ENCODE results near the gene HIP1R.

The HIP1R gene

DNA sequence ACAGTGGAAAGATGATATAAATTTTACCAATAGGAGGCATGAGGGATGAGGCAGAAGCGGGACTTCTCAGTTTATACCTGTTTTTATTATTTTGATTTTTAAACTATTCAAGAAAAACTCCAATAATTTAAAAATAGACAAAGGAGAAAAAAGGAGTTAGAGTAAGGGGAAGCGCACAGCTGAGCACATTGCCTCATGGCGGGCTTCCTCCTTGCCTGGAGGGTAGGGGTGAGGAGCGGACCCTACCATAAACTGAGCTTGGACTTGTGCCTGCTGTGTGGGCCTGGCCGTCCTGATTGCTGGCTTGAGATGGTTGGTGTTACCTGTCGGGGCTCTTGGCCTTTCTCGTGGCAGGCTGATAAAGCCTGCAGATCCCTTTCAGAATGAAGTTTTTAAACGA lies 15.1 kb upstream of the HIP1R start:
- H3K27ac Mint-ChIP-seq: peak overlapping the region; percentile 84
- H3K27me3 Mint-ChIP-seq: no peaks in the 10 kb centered on the region
- no peak for DNase-seq
- peak overlapping the region in 1 of 2 donors; percentile 68 for H3K4me3 Mint-ChIP-seq
- ATAC-seq (replicated peaks): no peak
- H3K9me3 Mint-ChIP-seq: no peaks in the 10 kb centered on the region
- peaks cover 27 to 49% of the 10 kb centered on the region in 2 donors for H3K4me1 Mint-ChIP-seq
- H3K36me3 Mint-ChIP-seq: peaks cover 0 to 7% of the 10 kb centered on the region in 2 donors

DNA sequence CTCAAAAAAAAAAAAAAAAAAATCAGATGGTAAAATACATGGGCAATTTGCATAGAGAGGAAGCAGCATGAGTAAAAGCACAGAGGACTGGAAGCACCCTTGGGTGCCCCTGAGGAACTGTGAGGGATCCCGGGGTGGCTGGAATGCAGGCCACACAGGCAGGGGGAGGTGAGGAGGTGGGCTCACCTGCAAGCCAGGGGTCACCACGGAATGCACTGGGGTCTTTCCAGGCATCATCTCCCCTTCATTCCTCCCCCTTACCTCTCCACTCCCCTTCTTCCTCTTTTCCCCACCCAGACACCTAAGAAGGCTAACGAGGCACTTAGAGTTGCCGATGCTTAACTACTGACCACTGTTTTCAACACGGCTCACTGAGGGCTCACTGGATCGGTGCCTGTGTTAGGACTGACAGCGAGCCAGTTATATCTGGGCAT lies 14.4 kb upstream of the HIP1R start:
- ATAC-seq (replicated peaks): peak; percentile 90 to 92
- Mint-ChIP-seq H3K4me1 (peaks cover 24 to 42% of the 10 kb centered on the region in 2 donors), H3K27me3 (no peaks in the 10 kb centered on the region), H3K9me3 (no peaks in the 10 kb centered on the region), H3K4me3 (peak overlapping the region; percentile 46 to 68), H3K36me3 (peaks cover 0 to 7% of the 10 kb centered on the region in 2 donors), H3K27ac (peak overlapping the region; percentile 84)
- DNase-seq: peak; percentile 42

DNA sequence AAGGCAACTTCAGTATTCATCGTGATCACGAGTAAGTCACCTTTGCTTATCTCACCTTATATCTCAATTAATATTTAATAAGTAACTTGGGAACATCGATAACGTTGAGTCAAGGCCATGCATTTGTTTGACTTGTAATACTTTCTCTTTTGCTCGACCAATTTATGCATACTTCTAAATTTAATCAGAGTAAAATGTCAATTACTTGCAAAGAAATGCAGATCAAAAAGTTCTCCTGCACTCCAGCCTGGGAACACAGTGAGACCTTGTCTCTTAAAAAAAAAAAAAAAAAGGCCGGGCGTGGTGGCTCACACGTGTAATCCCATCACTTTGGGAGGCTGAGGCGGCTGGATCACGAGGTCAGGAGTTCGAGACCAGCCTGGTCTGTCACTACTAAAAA lies 11.8 kb upstream of the HIP1R start:
- ATAC-seq (replicated peaks) (no peak), DNase-seq (no peak)
- peaks cover 21 to 38% of the 10 kb centered on the region in 2 donors for H3K4me1 Mint-ChIP-seq
- H3K27me3 Mint-ChIP-seq: no peaks in the 10 kb centered on the region
- H3K9me3 Mint-ChIP-seq: no peaks in the 10 kb centered on the region
- H3K27ac Mint-ChIP-seq: no peak overlapping the region
- H3K4me3 Mint-ChIP-seq: no peak overlapping the region
- peaks cover 0 to 3% of the 10 kb centered on the region in 2 donors for H3K36me3 Mint-ChIP-seq

GRCh38 chr12:122825773-122826724 lies 9.2 kb upstream of the HIP1R start:
- ATAC-seq (replicated peaks) (no peak), DNase-seq (no peak)
- peaks cover 13 to 24% of the 10 kb centered on the region in 2 donors for H3K4me1 Mint-ChIP-seq
- H3K27me3 Mint-ChIP-seq: no peaks in the 10 kb centered on the region
- H3K27ac Mint-ChIP-seq: no peak overlapping the region
- H3K9me3 Mint-ChIP-seq: no peaks in the 10 kb centered on the region
- peaks cover 0 to 3% of the 10 kb centered on the region in 2 donors for H3K36me3 Mint-ChIP-seq
- H3K4me3 Mint-ChIP-seq: peak overlapping the region; percentile 44 to 72

GRCh38 chr12:122827258-122827657 lies 8.0 kb upstream of the HIP1R start:
- no peaks in the 10 kb centered on the region for H3K27me3 Mint-ChIP-seq
- H3K4me3 Mint-ChIP-seq: no peak overlapping the region
- H3K36me3 Mint-ChIP-seq: peaks cover 0 to 3% of the 10 kb centered on the region in 2 donors

DNA sequence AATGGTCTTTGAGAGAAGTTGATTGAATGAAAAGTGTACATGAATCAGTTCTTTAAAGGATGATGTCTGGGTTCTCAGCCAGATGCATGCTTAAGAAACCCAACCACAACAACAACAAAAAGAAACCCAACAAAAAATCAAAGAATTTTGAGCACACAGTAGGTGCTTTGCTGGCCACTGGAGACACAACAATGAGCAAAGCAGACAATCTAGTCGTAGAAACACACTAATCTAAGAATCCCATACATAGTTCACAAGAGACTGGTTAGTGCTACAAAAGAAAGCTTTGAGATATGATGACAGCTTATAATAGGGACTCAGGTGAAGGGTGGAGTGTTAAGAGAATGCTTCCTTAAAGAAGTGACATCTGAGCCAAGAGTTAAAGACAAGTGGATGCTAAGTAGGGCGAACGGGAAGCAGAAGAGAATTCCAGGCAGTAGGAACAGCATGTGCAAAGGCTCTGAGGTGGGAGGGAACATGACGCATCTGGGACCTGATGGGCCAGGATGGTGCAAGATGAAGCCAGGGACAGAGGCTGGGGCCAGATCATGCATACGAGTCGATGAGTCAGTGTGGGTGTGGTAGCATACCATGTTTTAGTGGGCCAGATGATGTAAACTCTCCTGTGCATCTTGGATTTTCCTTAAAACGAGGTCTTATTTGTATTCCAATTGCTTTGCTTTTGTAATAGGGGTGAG lies 4.6 kb upstream of the HIP1R start:
- no peaks in the 10 kb centered on the region for H3K9me3 Mint-ChIP-seq
- H3K27ac Mint-ChIP-seq: no peak overlapping the region
- no peak overlapping the region for H3K4me3 Mint-ChIP-seq
- no peak for DNase-seq
- ATAC-seq (replicated peaks): no peak
- H3K4me1 Mint-ChIP-seq: peaks cover 12 to 19% of the 10 kb centered on the region in 2 donors
- H3K36me3 Mint-ChIP-seq: peaks cover 0 to 3% of the 10 kb centered on the region in 2 donors
- H3K27me3 Mint-ChIP-seq: no peaks in the 10 kb centered on the region

More at GRCh38 chr12:122827258-122827657, 8.0 kb upstream of the HIP1R start:
- Mint-ChIP-seq H3K4me1 (peaks cover 11 to 13% of the 10 kb centered on the region in 2 donors), H3K9me3 (no peaks in the 10 kb centered on the region), H3K27ac (no peak overlapping the region)
- peak; percentile 59 to 61 for ATAC-seq (replicated peaks)
- no peak for DNase-seq

GRCh38 chr12:122834104-122834920 lies 945 bp upstream of the HIP1R start:
- no peak for DNase-seq
- H3K27me3 Mint-ChIP-seq: no peaks in the 10 kb centered on the region
- H3K27ac Mint-ChIP-seq: peak overlapping the region; percentile 96
- no peaks in the 10 kb centered on the region for H3K9me3 Mint-ChIP-seq
- H3K36me3 Mint-ChIP-seq: peaks cover 11 to 13% of the 10 kb centered on the region in 2 donors
- peak; percentile 18 for ATAC-seq (replicated peaks)
- H3K4me3 Mint-ChIP-seq: peak overlapping the region; percentile 81 to 88
- peaks cover 33 to 51% of the 10 kb centered on the region in 2 donors for H3K4me1 Mint-ChIP-seq

DNA sequence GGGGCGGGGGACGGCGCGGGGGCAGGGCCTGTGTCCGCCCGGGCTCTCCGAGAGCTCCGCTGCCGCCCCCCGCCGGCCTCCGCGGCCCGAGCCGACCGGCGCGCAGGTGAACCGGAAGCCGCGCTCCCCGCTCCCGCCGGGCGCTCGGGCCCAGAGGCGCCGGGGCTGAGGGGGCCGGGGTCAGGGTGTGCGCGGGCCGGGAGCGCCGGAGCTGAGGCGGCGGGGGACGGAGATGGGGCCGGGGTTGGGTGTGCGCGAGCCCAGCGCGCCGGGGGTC lies 431 bp downstream of the HIP1R start:
- DNase-seq (no peak), ATAC-seq (replicated peaks) (peak; percentile 53 to 54)
- Mint-ChIP-seq H3K4me1 (peaks cover 42 to 62% of the 10 kb centered on the region in 2 donors), H3K27ac (no peak overlapping the region), H3K4me3 (peak overlapping the region in 1 of 2 donors; percentile 96), H3K27me3 (no peaks in the 10 kb centered on the region), H3K9me3 (no peaks in the 10 kb centered on the region), H3K36me3 (peaks cover 17 to 19% of the 10 kb centered on the region in 2 donors)

- ATAC-seq (replicated peaks) (peak; percentile 74 to 82), DNase-seq (peak; percentile 60)
- H3K9me3 Mint-ChIP-seq: no peaks in the 10 kb centered on the region
- H3K36me3 Mint-ChIP-seq: peaks cover 18 to 23% of the 10 kb centered on the region in 2 donors
- H3K27ac Mint-ChIP-seq: peak overlapping the region; percentile 97
- H3K4me1 Mint-ChIP-seq: peaks cover 44 to 66% of the 10 kb centered on the region in 2 donors
- H3K27me3 Mint-ChIP-seq: no peaks in the 10 kb centered on the region
- H3K4me3 Mint-ChIP-seq: peak overlapping the region; percentile 96 to 98
Measured at GRCh38 chr12:122836027-122836921, 1.0 kb downstream of the HIP1R start.

DNA sequence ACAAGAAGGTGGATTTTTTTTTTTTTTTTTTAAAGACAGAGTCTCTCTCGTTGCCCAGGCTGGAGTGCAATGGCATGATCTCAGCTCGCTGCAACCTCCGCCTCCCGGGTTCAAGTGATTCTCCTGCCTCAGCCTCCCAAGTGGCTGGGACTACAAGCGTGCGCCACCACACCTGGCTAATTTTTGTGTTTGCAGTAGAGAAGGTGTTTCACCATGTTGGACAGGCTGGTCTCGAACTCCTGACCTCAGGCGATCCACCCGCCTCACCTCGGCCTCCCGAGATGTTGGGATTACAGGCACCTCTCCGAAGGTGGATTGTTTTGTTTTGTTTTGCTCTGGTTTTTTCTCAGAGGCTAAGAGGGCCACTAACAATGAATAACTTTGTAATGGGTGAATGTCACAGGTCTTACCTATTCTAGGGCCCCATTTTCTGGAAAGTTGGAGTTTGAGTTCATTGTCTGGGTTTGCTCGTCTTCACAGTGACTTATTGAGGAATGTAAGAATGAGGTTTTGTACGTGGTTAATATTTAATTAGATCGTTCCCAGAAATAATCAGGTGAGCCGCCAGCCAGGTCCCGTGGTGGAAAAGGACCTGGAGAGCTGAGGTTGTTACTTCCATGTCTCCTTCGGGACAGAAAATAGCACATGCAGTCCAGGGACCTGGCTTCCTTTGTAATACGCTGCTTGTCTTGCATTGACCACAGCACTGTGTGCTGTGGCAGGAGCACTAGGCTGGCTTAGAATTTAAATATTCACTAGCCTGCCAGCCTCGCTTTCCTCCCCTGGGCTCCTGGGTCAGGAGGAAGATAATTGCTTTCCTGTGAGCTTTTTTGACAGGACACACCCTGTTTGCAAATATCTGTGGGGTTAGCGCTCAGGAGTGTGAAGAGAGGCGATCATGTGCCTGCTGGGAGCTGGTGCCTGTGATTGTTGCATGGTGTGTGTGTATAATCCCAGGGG lies 2.3 kb downstream of the HIP1R start:
- Mint-ChIP-seq H3K9me3 (no peaks in the 10 kb centered on the region), H3K27me3 (no peaks in the 10 kb centered on the region), H3K4me3 (peak overlapping the region; percentile 96 to 98), H3K4me1 (peaks cover 55 to 79% of the 10 kb centered on the region in 2 donors), H3K36me3 (peaks cover 18 to 23% of the 10 kb centered on the region in 2 donors), H3K27ac (peak overlapping the region; percentile 56)
- ATAC-seq (replicated peaks): no peak
- no peak for DNase-seq

DNA sequence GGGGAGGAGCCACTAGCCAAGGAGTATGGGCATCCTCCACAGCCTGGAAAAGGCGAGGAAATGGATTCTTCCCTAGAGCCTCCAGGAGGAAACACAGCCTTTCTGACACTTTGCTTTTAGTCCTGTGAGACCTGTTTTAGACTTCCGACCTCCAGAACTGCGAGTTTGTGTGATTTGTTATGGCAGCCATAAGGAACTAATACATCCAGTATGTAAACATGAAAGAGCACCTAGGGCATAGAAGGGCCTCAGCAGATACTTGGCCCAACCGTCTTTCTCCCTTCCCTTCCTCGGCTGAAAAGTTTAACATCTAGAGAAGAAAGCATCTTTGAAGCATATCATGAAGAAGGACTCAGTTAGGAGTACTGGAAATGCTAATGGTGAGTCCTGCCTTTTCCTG lies 3.6 kb downstream of the HIP1R start:
- peaks cover 61 to 88% of the 10 kb centered on the region in 2 donors for H3K4me1 Mint-ChIP-seq
- no peak overlapping the region for H3K4me3 Mint-ChIP-seq
- H3K36me3 Mint-ChIP-seq: peaks cover 18 to 23% of the 10 kb centered on the region in 2 donors
- DNase-seq (no peak), ATAC-seq (replicated peaks) (no peak)
- H3K9me3 Mint-ChIP-seq: no peaks in the 10 kb centered on the region
- H3K27me3 Mint-ChIP-seq: no peaks in the 10 kb centered on the region
- peak overlapping the region; percentile 69 for H3K27ac Mint-ChIP-seq

DNA sequence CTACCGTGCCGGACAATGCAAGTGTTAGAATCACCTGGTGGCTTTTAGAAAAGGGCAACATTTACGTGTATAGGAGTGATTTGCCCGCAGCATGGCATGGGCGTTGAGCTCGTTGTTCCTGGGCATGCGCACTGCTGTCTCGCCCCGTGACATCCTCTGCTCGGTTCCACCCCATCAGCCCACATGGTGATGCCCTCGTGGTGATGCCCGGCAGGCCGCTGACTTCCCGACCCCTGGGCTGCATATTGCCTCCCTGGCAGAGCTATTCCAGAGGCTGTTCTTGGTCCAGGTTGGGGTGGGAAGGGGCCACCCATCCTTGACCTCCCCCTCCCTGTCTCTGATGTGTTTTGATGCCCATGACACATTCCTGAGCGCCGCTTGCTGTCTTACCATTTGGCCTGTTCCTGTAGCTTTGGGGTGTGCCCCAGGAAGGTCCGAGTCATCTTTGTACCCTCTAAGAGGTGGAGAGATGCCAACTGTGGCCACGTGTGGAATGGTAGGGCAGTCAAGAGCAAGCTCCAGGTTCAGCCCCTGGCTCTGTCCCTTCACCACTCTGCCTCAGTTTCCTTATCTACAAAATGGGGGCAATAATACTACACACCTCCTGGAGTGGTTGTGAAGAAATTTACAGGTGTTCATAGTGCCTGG lies 4.8 kb downstream of the HIP1R start:
- ATAC-seq (replicated peaks) (no peak), DNase-seq (no peak)
- peak overlapping the region; percentile 37 for H3K27ac Mint-ChIP-seq
- H3K9me3 Mint-ChIP-seq: no peaks in the 10 kb centered on the region
- no peak overlapping the region for H3K4me3 Mint-ChIP-seq
- peaks cover 15 to 23% of the 10 kb centered on the region in 2 donors for H3K36me3 Mint-ChIP-seq
- no peaks in the 10 kb centered on the region for H3K27me3 Mint-ChIP-seq
- peaks cover 59 to 87% of the 10 kb centered on the region in 2 donors for H3K4me1 Mint-ChIP-seq
